Activated CD8-positive, alpha-beta T cell treated with anti-CD3 and anti-CD28 coated beads, Interleukin-2, amount 10 ng/mL, durations not matched to agents 7 days and 5 days (primary cell): ENCODE data around the gene MARCHF4. TPM values are rescaled to one million over a fixed set of nuclear protein-coding genes. Genes with fewer than 3 reads are reported as not detected.
"Not testable (repeated sequence)": the region's sequence is repeated elsewhere in the genome, so short reads cannot be mapped to it uniquely, and the experiment has no call there.

Source experiments
- ATAC-seq: fragments of 150-1000 bp; cut with Tn5 transposase; one replicate; pipeline ENCODE4 v1.10.0; 2021; ENCODE audit warnings: moderate library complexity
- CTCF ChIA-PET: fragments of 350-600 bp; sonication (Branson Sonifier 250); formaldehyde crosslinking; loops from one replicate; lab custom pipeline; 2021; ENCODE audit warnings: antibody characterized with exemption; lab: Charles Lee
- POLR2A ChIA-PET: fragments of 350-600 bp; sonication (Branson Sonifier 250); formaldehyde crosslinking; loops from one replicate; lab custom pipeline; 2021; ENCODE audit warnings: antibody characterized with exemption; lab: Charles Lee
- DNase-seq: peaks from one replicate; pipeline ENCODE4 v3.0.0-alpha.2; 2020
- H3K27ac Mint-ChIP-seq: one replicate; pipeline ENCODE4 v1.8.0; 2021; ENCODE audit warnings: mild to moderate bottlenecking, mixed read lengths
- H3K27me3 Mint-ChIP-seq: one replicate; pipeline ENCODE4 v1.8.0; 2021; ENCODE audit warnings: low read depth, mixed read lengths
- H3K36me3 Mint-ChIP-seq: one replicate; pipeline ENCODE4 v1.8.0; 2021; ENCODE audit warnings: low read depth, mixed read lengths
- H3K4me1 Mint-ChIP-seq: one replicate; pipeline ENCODE4 v1.8.0; 2021; ENCODE audit warnings: low read depth, mixed read lengths
- H3K4me3 Mint-ChIP-seq: one replicate; pipeline ENCODE4 v1.8.0; 2021; ENCODE audit warnings: mild to moderate bottlenecking, mixed read lengths
- H3K9me3 Mint-ChIP-seq: one replicate; pipeline ENCODE4 v1.8.0; 2022; ENCODE audit warnings: mixed read lengths; ENCODE audit not compliant: insufficient read depth
- total RNA-seq, 2 experiments: library from RNA; stranded (reverse); gene quantifications; one replicate each; pipeline ENCODE4 v1.2.3, GENCODE V29; 2021

Gene MARCHF4
- total RNA-seq, 2 experiments from 2014 or later: not detected

DNA sequence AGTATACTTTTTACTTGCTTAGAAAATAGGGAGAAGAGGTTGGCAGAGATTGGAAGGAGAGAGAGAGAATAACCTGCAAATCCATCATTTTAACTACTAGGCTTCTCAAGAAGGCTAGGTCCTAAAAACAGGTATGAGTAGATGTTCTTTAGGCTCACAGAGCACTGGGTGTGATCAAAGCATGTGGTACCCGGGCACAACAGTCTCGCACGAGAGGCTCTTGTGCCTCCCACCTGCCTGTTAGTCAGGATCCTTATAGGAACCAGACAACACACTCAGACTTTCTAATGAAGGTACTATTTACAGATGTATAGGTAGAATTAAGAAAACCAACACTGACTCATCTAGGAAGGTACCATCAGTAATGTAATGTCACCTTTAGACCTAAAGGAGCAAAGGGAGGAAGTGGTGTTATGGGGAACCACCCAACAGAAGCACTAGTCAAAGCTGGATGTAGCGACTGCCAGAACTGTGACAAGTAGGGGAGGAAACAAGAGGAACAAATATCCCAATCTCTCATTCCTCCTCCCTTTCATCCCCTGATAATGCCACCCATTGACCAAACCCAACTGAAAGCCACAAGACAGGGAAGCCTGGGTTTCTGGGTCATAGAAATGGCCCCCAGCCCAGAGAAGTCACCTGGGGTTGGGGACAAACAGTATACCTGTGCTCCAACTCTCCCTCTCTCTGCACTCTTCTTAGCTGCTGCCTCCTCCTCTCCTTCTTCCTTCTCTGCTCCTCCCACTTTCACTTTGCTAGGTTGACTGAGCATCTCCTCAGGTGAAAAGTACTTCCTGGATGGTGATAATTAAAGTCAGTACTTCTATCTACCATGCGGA lies 16.0 kb upstream of the MARCHF4 start:
- H3K27ac Mint-ChIP-seq: peak overlapping the region; percentile 43
- DNase-seq (peak; percentile 43), ATAC-seq (peak; percentile 84)
- H3K27me3 Mint-ChIP-seq: peaks cover 5% of the 10 kb centered on the region
- no peaks in the 10 kb centered on the region for H3K36me3 Mint-ChIP-seq
- POLR2A ChIA-PET: no interaction called here
- peaks cover 4% of the 10 kb centered on the region for H3K9me3 Mint-ChIP-seq
- CTCF ChIA-PET: interaction anchor here (1.0 to 1.4 kb wide), 3 partner anchors 15 to 154 kb away, joined by 3 read pairs; no protein-coding TSS in a partner anchor
- H3K4me1 Mint-ChIP-seq: peaks cover 23% of the 10 kb centered on the region
- no peak overlapping the region for H3K4me3 Mint-ChIP-seq

DNA sequence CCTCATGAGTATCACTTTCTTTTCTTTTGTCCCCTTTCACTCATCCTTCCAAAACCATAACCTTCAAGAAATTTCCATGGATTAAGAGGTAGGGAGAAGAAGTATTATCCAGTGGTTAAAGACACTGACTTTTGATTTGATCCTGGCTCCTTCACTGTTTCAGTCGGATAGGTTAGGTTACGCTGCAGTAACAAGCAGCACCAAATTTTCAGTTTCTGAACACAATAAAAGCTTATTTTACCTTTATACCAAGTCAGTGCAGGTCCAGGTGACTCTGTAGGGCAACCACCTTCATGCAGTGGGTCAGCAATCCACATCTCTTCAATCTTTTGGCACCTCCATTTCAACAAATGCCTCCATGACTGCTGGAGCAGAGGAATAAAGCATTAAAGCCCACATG lies 15.0 kb upstream of the MARCHF4 start:
- H3K27ac Mint-ChIP-seq: no peak overlapping the region
- ChIA-PET CTCF (no interaction called here), POLR2A (no interaction called here)
- peaks cover 4% of the 10 kb centered on the region for H3K9me3 Mint-ChIP-seq
- ATAC-seq: no peak
- DNase-seq: no peak
- H3K27me3 Mint-ChIP-seq: peaks cover 5% of the 10 kb centered on the region
- peaks cover 23% of the 10 kb centered on the region for H3K4me1 Mint-ChIP-seq
- no peak overlapping the region for H3K4me3 Mint-ChIP-seq
- H3K36me3 Mint-ChIP-seq: no peaks in the 10 kb centered on the region

DNA sequence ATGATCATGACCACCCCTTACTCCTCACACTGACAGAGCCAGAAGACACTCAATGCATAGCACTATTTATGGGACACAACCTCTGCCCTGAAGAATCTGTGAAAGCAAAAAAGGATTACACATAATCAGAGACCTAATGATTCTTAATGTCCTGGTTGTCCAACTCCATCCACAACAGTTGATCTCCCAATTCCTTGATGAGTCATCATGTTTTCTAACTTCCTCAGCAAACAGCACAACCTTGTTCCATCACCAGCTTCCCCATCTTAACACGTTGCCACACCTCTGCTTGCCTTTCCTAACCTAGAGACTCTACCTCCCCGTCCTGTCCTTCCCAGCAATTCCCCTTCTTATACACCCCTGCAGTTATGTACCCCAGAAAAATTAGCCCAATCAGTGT lies 13.2 kb upstream of the MARCHF4 start:
- Mint-ChIP-seq H3K9me3 (peaks cover 4% of the 10 kb centered on the region), H3K27ac (no peak overlapping the region), H3K4me1 (peaks cover 23% of the 10 kb centered on the region), H3K27me3 (peaks cover 5% of the 10 kb centered on the region), H3K4me3 (no peak overlapping the region), H3K36me3 (no peaks in the 10 kb centered on the region)
- DNase-seq: no peak
- ChIA-PET CTCF (no interaction called here), POLR2A (no interaction called here)
- ATAC-seq: no peak

DNA sequence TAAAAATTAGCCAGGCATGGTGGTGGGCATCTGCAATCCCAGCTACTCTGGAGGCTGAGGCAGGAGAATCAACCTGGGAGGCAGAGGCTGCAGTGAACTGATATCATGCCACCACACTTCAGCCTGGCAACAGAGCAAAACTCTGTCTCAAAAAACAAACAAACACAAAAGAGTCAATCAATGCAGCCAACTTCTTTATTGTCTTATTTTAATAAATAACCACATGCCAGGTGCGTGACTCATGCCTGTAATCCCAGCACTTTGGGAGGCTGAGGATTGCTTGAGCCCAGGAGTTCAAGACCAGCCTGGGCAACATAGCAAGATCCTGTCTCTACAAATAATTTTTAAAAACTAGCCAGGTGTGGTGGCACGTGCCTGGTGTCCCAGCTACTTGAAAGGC lies 12.1 kb upstream of the MARCHF4 start:
- ATAC-seq, POLR2A ChIA-PET, H3K27ac Mint-ChIP-seq, H3K9me3 Mint-ChIP-seq, H3K36me3 Mint-ChIP-seq, H3K27me3 Mint-ChIP-seq, DNase-seq, CTCF ChIA-PET, H3K4me3 Mint-ChIP-seq: not testable (repeated sequence)
- H3K4me1 Mint-ChIP-seq: peaks cover 19% of the 10 kb centered on the region

DNA sequence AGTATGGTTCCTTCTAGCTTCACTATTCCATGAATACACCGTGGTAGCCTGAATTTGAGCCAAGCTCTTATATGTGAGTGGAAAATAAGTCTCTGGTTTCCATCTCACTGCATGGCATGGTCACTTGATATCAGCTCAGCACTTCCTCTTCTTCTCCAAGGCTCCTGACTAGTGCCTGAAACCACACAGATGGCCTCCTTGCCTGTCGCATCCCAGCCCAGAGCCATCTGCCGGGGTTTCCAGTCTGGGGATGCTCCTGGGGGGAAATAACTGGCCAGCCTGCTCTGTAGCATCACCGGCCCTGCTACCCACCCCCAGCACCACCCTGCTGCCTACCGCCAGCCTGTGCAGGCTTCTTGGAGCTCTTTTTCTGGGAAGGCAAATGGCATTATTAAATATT lies 7.7 kb upstream of the MARCHF4 start:
- ATAC-seq: no peak
- Mint-ChIP-seq H3K27ac (no peak overlapping the region), H3K4me3 (no peak overlapping the region), H3K36me3 (no peaks in the 10 kb centered on the region), H3K27me3 (peaks cover 5% of the 10 kb centered on the region), H3K4me1 (no peaks in the 10 kb centered on the region), H3K9me3 (no peaks in the 10 kb centered on the region)
- DNase-seq: no peak
- POLR2A ChIA-PET: no interaction called here
- CTCF ChIA-PET: no interaction called here

DNA sequence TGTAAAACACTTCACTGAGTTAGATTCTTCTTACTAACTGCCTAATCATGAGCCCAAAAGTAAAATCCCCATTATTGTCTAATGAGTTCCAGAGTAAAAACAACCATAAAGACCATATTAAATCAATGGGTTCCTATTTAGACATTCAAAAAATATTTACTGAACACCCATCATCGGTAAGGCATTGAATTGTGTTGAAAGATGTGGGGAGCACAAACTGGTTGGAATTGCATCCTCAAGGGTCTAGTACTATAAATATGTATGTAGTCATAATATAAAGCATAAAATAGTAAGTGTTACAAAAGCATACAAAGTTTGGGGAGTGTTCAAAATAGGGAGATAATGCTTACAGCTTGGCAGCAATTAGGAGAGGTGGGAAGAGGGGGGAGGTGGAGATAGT lies 3.0 kb upstream of the MARCHF4 start:
- H3K9me3 Mint-ChIP-seq: no peaks in the 10 kb centered on the region
- H3K4me3 Mint-ChIP-seq: no peak overlapping the region
- H3K4me1 Mint-ChIP-seq: peaks cover 14% of the 10 kb centered on the region
- ATAC-seq: no peak
- POLR2A ChIA-PET: no interaction called here
- no peaks in the 10 kb centered on the region for H3K36me3 Mint-ChIP-seq
- no peak overlapping the region for H3K27ac Mint-ChIP-seq
- CTCF ChIA-PET: no interaction called here
- H3K27me3 Mint-ChIP-seq: peaks cover 34% of the 10 kb centered on the region
- DNase-seq: no peak

DNA sequence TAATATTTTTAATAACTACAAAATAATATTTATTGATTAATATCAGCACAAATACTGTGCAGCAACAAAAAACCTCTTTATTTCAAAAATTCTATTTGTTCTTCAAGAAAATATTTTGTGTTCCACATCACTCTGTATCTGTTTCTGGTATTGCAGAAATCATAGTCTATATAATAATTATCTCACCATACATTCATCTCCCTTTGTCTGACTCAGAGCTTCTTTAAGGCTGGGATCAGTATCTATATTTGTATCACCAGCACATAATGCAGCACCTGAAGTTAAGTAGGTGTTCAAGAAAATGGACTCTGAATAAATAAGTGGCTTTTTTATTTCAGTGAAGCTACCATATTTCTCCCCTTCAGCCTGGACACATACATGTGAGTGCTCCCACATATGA lies 1.6 kb upstream of the MARCHF4 start:
- Mint-ChIP-seq H3K27me3 (peaks cover 44% of the 10 kb centered on the region), H3K36me3 (no peaks in the 10 kb centered on the region), H3K4me1 (peaks cover 14% of the 10 kb centered on the region), H3K9me3 (no peaks in the 10 kb centered on the region), H3K27ac (no peak overlapping the region), H3K4me3 (no peak overlapping the region)
- DNase-seq (no peak), ATAC-seq (no peak)
- CTCF ChIA-PET: interaction anchor here (0.8 to 1.2 kb wide), 2 partner anchors 20 to 46 kb away, joined by 3 read pairs; no protein-coding TSS in a partner anchor
- POLR2A ChIA-PET: no interaction called here

DNA sequence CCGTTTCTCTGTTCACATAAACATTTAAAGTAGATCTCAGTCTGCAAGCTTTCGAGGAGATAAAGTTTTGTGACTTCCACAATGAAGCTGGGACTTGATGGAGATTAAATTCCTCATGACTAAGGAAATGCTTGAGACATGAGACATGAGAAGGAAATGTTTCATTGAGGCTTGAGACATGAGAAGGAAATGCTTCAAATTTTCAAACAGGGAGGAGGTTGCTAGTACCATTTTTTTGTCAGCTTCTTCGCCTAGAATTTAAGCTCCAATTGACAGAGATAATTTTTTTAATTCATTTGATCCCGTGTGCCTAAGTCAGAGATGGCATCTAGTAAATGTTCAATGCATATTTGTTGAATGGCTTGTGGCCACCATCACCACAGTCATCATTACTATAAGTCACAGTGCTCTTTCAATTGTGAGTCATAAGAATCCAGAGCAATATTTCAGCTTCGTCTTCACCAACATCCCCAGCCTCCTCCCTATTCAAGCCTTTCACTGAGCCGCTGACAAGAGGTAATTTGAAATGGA lies 543 bp upstream of the MARCHF4 start:
- ATAC-seq: no peak
- CTCF ChIA-PET: interaction anchor here (0.9 kb wide), 1 partner anchor 64 kb away, joined by 3 read pairs; no protein-coding TSS in a partner anchor
- POLR2A ChIA-PET: no interaction called here
- H3K27me3 Mint-ChIP-seq: peaks cover 51% of the 10 kb centered on the region
- H3K27ac Mint-ChIP-seq: no peak overlapping the region
- H3K9me3 Mint-ChIP-seq: no peaks in the 10 kb centered on the region
- DNase-seq: no peak
- no peak overlapping the region for H3K4me3 Mint-ChIP-seq
- H3K4me1 Mint-ChIP-seq: peaks cover 14% of the 10 kb centered on the region
- no peaks in the 10 kb centered on the region for H3K36me3 Mint-ChIP-seq

DNA sequence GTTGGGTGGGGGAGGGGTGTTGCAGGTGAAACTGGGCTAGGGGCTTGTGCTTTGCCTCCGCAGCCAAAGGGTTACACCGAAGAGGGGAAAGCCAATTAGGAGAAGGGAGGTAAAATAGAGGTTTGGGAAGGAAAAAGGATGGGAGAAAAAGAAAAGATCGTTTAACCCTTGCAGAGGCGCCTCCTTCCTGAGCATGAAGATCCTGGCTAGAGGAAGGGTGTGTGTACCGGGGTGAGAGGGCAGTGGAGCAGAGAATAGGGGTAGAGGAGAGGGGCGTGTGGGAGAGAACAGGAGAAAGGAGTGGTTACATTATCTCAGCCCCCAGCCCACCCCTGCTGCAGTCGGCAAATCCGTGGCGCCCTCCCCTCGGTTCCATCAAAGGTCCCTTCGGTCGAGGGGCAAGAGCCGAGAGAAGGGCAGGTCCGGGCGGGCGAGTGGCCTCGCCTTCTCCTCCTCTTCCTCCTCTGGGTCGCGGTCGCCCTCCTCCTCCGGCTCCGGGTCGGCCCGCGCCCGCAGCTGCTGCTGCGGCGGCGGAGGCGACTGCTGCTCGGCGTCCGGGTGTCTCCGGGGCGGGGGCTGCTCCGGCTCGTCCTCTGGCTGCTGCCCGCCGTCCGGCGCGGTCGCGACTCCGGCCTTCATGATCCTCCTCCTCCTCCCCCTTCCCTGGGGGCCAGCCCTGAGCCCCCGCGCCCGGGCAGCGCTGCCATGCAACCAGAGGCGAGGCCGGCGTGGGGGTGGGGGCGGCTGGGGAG lies 1.1 kb downstream of the MARCHF4 start:
- POLR2A ChIA-PET: no interaction called here
- ATAC-seq: no peak
- H3K27ac Mint-ChIP-seq: no peak overlapping the region
- DNase-seq: no peak
- H3K9me3 Mint-ChIP-seq: no peaks in the 10 kb centered on the region
- CTCF ChIA-PET: no interaction called here
- peaks cover 63% of the 10 kb centered on the region for H3K27me3 Mint-ChIP-seq
- H3K4me3 Mint-ChIP-seq: no peak overlapping the region
- no peaks in the 10 kb centered on the region for H3K36me3 Mint-ChIP-seq
- H3K4me1 Mint-ChIP-seq: peaks cover 14% of the 10 kb centered on the region

DNA sequence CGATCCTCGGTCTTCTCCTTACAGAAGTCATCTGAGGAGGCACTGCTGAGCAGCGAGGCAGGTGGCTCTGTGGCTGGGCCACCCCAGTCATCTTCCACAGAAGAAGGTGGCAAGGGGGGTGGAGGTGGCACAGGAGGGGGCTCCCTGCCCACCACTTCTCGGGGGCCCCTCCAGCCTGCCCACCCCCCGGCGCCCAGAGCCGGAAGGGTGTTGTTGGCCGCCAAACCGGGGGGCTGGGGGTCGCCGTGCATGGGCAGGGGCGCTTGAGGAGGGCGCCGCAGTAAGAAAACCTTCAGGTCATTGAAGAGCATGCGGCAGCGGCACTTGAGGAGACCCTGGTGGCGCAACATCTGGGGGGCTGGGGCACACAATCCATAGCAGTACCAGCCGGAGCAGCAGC lies 2.5 kb downstream of the MARCHF4 start:
- H3K9me3 Mint-ChIP-seq: no peaks in the 10 kb centered on the region
- peaks cover 14% of the 10 kb centered on the region for H3K4me1 Mint-ChIP-seq
- ChIA-PET CTCF (no interaction called here), POLR2A (no interaction called here)
- ATAC-seq (no peak), DNase-seq (no peak)
- no peak overlapping the region for H3K4me3 Mint-ChIP-seq
- H3K27me3 Mint-ChIP-seq: peaks cover 68% of the 10 kb centered on the region
- H3K27ac Mint-ChIP-seq: no peak overlapping the region
- no peaks in the 10 kb centered on the region for H3K36me3 Mint-ChIP-seq

DNA sequence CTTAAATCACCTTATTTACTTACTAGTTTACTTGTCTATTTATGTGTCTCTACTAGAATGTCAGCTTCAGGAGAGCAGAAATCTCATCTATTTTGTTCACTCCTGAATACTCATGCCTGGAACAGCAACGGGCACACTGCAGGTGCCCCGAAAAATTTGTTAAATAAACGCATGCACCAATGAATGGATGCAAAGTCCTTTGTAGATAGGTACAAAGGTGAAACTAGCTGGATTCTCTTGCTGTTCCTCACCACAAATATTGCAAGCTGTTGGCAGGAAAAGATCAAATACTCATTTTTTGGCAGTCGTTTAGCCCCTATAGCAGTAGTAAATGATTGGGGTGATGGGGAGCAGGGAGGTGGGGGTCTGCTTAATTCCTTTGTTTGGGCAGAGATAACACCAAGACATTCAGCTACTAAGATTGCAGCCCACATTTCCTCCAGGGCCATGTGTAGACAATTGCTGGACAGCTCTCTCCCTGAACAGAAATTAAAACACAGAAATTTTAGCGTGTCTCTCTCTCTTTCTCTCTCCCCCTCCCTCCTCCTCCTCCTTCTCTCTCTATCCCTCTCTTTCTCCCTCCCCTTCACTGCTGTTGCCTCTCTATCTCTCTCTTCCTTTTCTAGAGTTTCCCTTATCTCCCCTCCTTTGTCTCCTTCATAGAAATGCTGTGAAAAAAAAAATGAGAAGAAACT lies 5.4 kb downstream of the MARCHF4 start:
- Mint-ChIP-seq H3K9me3 (no peaks in the 10 kb centered on the region), H3K36me3 (no peaks in the 10 kb centered on the region), H3K27ac (no peak overlapping the region), H3K4me1 (peaks cover 7% of the 10 kb centered on the region), H3K27me3 (peaks cover 54% of the 10 kb centered on the region), H3K4me3 (no peak overlapping the region)
- CTCF ChIA-PET: interaction anchor here (0.6 to 0.9 kb wide), 2 partner anchors 38 to 139 kb away, joined by 3 to 5 read pairs; no protein-coding TSS in a partner anchor
- DNase-seq (no peak), ATAC-seq (no peak)
- POLR2A ChIA-PET: no interaction called here
